GM21529 (cell line): ENCODE measurements around the gene HHIPL1.
"Not testable (repeated sequence)": the region's sequence is repeated elsewhere in the genome, so short reads cannot be mapped to it uniquely, and the experiment has no call there.

Source experiments
- ATAC-seq: cut with Tn5 transposase; IDR thresholded peaks from one replicate; pipeline ENCODE4 v1.9.1; 2021; ENCODE audit not compliant: unreplicated experiment

The HHIPL1 gene

DNA sequence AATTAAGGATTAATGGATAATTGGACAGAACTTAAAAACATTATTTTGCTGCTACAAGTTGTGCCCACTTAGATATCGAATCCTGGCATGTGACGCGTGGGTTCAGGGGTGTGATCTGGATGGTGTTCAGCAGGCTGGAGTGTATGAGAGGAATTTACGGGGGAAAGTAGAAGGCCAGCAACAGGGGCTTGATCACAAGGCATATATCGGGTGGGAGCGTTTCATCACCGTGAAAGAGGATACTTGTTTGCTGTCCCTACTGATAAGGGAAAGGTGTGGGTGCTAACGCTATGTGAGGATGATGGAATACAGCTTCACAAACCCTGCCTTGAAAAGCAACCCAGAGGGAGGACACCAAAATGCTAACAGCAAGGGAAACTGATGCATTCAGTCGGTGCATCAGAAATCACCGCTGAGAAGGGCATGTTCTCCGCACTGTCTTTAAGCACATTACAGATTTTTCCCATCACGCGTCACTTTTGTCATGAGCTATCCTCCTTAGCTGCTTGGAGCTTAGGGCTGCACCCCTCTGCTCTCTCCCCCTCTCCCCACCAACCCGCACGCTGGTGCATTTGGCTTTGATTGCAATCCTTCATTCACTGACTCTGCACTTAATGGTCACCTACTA, 13.4 kb downstream of the HHIPL1 start:
- no peak for ATAC-seq

DNA sequence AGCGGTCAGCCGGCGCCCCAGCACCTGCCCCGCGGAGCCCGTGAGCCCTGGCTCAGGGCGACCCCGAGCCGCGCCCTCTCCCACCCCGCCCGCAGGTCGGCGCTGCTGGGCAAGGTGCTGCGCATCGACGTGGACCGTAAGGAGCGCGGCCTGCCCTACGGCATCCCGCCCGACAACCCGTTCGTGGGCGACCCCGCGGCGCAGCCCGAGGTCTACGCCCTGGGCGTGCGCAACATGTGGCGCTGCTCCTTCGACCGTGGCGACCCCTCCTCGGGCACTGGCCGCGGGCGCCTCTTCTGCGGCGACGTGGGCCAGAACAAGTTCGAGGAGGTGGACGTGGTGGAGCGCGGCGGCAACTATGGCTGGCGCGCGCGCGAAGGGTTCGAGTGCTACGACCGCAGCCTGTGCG, 14.4 kb downstream of the HHIPL1 start:
- no peak for ATAC-seq

DNA sequence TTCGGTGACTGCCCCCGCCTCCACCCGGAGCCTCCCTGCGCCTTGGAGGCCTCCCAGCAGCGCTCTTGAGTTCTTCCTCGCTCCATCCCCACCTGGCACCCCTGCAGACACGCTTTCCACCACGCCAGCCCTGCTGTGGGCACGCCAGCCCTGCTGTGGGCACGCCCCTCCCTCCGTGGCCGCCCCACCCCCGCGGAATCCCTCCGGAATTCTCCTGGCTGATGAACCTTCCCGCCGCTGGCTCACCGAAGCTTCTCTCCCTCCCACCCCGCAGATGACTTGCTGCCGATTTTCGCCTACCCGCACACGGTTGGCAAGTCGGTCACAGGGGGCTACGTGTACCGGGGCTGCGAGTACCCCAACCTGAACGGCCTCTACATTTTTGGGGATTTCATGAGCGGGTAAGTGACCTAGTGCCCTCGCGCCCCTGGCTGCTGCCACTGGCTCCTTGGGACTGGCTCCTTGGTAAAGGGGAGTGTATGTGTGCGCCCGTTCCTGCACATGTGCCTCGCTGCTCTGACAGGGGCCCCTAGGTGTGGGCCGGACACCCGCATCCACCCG, 15.2 kb downstream of the HHIPL1 start:
- no peak for ATAC-seq

DNA sequence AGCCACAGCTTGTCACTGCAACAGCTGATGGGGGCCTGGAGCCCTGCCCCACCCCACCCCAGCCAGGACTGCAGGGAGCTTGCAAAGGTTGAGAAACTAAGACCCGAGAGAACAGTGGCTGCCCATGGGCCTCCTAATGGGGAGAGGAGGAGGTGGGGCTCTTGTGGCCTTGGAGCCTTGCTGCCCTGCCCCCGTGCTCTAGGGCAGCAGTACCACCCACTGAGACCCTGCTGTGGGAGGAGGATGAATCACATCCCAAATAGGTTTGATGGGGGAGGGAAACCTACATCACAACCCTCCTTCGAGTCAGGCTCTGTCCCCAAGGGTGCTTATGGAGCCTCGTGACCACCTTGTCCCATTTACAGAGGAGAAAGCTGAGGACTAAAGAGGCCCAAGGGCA, 15.9 kb downstream of the HHIPL1 start:
- ATAC-seq = no peak

DNA sequence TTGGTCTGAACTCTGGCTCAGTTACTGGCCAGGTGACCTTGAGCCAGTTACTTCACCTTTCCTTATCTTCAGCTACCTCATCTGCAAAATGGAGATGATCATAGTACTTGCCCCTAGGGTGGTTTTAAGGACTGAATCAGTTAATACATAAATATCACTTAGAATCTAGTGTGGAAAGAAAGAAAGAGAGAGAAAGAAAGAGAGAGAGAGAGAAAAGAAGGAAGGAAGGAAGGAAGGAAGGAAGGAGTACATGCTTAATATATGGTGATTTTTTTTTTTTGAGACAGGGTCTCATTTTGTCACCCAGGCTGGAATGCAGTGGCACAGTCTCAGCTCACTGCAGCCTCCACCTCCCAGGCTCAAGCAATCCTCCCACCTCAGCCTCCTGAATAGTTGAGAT, 16.3 kb downstream of the HHIPL1 start:
- not testable (repeated sequence) for ATAC-seq

DNA sequence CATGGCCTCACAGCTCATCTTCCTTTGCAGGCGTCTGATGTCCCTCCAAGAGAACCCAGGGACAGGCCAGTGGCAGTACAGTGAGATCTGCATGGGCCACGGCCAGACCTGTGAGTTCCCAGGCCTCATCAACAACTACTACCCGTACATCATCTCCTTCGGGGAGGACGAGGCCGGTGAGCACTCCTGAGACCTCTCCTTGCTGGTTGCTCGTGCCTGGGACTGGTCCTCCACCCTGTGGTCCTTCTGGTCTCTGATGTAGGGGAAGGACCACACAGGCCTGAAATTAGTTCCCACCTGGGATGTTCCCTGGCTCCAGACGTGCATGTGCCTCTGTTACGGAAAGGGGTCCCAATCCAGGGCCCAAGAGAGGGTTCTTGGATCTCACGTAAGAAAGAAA, 17.9 kb downstream of the HHIPL1 start:
- no peak for ATAC-seq

DNA sequence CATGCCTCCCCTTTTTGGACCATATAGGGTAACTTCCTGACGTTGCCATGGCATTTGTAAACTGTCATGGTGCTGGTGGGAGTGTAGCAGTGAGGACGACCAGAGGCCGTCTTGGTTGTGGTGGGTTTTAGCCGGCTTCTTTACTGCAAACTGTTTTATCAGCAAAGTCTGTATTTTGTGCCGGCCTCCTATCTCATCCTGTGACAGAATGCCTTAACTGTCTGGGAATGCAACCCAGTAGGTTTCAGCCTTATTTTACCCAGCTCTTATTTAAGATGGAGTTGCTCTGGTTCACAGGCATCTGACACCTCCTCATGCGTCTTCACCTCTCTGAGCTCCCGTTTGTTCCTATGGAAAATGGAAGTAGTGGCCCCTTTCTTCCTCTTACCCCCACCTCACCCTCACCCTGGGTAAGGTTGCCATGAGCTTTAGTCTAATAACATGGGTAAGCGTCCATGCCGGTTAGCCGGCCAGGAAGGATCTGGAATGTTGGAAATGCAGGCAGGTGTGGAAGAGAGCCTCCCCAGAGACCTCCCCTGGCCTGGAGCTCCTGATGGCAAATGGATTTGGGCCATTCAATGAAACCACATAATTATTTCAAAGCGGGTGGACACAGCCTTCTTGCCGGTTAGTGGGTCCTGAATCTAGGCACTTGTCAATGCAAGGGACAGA, 18.6 kb downstream of the HHIPL1 start:
- no peak for ATAC-seq

DNA sequence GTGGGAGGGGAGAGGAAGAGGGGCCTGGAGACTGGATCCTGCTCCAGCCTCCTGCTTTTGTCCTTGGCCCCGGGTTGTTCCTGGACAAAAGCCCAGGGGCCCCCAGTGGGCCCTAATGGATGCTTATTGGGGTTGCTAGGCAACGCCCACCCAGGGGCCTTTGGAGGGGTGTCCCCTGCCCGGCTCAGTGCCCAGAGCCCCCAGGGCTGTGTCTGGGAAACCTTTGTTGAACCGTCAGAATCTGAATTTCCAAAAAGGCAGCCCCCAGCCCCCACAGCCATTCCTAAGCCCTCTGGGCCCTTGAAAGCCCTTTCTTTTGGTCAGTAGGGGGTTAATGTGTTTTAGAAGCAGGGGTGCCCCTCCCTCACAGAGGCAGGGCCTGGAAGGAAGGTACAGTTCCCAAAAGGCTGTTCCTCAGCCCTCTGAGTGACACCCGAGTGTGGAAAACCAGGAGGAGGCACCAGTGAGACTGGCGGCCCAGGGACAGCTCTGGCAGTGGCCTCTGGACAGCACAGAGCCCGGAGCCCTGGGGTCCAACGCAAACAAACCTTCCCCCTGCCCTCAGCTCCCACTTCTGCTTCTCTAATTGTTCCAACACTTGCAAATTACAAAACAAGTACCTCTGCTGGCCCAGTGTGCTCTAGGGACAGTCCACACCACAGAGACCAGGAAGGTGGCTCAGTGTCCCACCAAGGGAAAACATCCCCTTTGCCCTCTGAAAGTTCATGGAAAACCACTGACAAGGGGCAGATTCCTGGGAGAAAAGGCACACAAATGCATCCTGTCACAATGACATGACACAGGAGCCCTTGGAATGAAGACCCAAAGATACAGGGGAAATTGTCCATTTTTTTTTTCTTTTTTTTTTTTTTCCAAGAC, 19.4 kb downstream of the HHIPL1 start:
- ATAC-seq = peak; percentile 19

DNA sequence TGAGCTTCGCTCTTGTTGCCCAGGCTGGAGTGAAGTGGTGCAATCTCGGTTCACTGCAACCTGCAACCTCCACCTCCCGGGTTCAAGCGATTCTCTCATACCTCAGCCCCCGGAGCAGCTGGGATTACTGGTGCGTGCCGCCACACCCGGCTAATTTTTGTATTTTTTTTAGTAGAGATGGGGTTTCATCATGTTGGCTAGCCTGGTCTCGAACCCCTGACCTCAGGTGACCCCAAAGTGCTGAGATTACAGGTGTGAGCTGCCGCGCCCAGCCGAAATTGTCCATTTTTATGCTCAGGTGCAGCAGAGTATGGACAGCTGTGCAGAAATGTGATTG, 20.0 kb downstream of the HHIPL1 start:
- ATAC-seq = peak; percentile 62

DNA sequence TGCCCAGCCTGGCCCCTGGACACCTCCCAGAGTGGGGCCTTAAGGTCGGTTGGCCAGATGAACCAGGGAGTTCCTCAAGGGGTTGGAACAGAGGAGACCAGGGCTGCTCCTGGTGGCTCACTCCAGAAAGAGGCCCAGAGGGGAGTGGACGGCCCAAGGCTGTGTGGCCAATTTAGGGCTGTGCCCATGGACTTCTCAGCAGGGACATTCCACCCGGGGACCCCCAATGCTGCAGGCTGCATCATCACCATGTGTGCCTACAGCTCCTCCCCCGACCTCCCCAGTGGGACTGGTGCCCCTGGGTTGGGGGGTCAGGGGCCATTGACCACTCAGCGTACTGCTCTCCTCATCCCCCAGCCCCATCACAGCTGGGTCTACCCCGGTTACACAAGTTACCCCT, 21.6 kb downstream of the HHIPL1 start:
- no peak for ATAC-seq

DNA sequence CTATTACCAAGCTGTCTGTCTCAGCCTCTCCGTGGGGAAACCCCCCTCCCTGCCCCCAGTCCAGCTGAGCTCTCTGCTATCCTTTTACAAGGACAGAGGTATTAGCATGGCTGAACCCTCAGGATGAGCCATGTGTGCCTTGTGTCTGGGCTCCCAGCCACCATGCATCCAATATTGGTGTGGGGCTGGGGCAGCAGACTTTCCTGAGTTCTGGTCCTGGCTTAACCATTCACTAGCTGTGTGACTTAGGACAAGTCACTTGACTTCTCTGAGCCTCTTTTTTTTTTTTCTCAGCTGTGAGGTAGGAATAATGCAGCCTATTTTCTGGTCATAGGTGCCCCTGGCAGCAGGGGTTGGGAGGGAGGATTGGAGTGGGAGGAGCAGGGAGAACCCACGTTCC, 22.1 kb downstream of the HHIPL1 start:
- no peak for ATAC-seq

DNA sequence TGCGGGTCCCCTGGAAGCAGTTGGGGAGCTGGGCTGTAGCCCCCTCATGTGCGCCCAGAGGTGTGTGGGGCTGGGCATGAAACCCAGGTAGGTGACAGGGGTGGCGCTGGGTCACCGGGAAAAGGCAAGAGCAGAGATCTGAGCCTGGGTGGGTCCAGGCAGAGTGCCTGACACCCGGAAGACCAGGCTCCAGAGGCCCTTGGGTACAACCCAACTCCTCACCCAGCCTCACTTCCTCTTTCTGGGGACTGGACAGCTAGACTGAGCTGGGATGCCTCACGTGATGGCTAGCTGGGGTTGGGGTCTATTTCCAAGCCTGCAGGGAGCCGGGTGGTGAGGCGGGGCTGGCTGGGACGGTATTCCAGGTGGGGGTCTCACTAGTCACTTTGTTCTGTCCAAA, 22.9 kb downstream of the HHIPL1 start:
- ATAC-seq = no peak

DNA sequence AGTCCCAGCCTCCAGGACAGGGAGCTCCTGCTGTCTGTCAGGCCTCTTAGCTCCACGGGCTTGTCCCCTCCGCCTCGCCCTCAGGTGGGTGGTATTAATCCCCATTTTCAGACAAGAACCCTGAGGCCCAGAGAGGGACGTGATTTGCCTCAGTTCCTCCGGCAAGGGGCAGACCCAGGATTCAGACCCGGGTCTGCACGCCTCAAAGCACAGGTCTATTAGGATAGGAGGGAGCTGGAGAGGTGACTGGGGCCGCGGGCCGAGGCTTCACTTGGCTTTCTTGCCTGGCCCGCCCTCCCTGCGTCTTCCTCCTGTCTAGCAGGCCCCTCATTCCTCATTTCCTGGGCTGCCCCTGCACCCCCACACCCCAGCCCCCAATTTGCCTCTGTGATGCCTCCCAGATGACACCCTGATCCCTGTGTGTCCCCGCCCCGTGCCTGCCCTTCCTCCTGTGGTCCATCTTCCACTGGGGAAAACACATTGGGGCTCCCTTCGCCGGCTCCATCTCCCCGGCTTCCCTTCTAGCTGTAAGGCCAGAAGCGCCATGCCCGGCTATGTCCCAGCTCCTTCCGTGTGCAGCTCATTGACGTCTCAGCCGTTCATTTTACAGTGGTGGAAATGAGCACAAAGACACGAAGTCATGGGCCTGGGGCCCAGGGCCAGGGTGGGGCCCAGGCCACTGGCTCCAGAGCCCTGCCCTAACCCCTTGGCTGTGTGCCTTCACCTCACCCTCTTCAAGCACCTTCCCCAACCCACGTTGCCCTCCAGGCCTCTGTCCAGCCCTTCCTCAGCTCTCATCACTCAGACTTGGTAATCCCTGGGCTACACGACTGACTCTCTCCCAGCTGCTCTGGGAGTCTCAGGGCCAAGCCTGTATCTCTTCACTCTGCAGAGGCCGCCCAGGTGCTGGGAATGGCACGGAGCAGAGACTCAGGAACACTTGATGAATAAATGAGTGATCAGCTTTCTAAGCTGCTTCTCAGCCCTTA, 23.7 kb downstream of the HHIPL1 start:
- ATAC-seq = no peak

DNA sequence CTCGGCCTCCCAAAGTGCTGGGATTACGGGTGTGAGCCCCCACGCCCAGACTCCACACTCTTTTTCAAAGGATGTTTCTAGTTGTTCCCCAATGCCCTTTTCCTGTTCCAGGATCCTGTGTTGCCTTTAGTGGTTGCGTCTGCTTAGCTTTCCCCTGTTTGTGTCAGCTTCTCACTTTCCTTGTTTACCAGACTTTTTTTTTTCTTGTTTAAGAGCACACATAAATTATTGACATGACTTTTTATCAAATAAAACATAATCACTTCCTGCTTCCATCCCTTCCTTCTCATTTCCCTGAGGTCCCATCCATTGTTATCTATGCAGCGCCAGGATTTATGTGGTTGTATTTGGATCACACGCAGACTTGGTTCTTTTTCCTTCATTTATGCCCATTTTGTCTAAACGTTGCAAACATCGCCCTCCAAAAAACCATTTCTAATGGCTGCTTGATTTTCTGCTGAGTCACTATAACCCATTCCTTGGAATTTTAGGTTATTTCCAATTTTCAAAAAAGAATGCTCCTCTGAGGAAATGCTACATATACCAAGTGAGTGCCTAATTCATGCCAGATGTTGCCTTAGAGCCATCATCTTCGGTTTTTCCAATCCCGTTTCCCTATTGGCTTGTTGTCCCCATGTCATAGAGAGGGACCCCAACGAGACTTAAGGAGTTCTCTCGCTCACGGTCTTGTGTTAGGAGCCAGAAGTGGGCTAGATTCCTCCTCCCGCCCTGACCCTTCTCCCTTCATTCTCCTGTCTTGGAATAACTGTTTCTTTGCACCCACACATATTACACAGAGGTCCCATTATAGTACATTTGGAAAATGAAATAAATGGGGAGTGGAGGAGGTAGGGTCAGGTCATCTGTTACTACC, 25.7 kb downstream of the HHIPL1 start:
- ATAC-seq = no peak

DNA sequence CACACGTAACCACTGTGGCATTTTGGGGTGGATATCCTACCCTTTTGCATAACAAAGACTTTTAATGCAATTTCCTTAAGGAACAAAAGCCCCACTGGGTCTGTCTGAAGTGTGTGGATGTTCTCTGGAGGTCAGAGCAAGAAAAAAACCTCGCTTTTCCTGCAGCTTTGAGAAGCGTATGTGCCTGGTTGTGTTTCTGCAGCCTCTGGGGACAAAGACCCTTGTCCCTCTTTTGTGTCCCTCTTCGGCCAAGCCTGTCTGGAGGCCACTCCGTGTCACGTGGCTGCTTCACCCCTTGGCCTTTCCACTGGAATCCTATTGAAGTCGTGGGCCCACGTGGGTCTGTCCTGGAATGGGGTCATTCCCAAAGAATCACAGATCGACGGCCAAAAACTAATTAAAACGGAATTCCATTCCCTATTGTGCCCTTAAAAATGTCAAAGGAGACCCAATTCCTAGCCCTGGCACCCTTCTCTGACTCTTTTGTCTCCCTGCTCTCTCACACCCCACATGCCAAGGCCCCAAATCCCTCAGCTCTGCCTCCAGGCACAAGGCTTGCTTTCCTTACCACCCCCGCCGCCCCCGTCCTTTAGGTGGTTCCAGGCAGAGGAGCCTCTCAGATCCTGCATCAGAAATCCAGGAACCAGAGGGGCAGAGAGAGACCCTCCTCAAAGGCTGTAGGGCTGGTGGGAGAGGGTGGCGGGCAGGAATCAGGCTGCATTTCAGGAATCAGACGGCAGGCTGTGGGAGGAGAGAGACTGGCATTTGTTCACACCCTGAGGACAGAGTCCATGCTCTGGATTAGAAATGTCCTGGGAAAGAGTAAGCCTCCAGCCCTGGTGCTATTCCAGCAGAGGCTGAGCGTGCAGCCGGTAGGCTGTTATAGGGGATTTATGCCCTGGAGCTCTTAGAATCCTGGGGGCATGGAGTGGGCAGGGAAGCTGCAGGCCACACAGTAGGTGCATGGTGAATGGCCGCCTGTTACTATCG, 26.6 kb downstream of the HHIPL1 start:
- ATAC-seq = no peak

DNA sequence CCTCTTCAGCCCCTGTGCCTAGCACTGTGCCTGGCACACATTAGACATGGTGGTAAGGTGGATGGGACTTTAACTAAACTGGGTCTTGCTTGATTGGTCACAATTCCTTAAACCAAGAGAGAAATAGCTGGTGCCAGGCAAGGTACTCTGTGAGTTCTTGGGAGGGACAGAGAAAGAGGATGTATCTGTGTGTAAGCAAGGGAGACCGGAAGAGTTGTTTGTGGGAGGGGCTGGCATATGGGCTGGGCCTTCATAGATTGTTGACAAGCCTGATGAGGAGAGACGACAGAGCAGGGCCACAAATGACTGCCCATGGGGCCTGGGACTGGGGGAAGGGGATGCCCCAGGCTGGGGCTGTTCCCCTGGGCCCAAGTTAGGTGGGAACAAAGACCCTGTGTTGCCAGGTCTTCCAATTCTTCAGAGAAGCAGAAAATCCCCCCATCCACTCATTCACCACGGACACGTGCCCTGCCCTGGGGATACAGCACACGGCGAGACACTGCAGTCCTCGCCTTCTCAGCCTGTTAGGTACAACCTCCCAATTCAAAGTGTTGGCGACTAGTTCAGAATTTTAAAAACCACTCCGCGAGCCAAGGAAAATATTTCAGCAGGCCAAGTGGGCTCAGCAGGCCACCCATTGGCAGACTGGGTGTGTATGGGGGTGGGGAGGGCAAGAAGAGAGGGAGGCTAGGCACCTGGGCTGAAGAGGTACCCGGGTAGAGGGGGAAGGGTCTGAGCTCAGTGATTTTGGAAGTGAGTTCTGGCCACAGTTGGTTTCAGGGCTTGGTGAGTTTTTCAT, 27.8 kb downstream of the HHIPL1 start:
- peak; percentile 85 for ATAC-seq

DNA sequence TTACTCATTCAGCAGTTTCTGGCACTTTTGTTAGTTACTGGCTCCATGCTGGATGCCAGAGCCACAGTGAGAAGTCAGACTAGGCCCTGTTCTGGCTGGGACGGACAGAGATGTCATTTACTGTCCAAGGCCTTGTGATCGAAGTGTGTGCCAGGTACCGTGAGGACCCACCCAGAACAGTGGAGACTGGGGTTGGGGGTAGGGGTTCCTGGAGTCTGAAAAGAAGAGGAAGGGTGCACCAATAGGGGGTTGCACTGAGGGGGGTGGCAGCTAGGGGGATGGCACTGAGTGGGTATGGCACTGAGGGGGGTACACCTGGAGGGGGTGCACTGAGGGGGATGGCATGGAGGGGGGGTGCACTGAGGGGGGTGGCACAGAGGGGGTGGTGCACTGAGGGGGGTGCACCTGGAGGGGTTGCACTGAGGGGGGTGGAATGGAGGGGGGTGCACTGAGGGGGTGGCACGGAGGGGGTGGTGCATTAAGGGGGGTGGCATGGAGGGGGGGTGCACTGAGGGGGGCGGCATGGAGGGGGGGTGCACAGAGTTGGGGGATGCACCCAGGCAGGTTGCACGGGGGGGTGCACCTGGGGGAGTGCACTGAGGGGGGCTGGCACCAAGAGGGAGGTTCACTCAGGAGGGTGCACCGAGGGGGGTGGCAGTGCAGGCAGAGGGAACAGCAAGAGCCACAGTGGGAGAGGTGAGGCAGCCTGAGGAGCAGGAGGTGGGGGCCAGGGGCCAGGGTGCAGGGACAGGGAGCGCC, 28.6 kb downstream of the HHIPL1 start:
- ATAC-seq = no peak
